Activated CD4-positive, alpha-beta T cell treated with anti-CD3 and anti-CD28 coated beads for 24 hours (primary cell): ENCODE results near the gene PPP1R18.

Source experiments
- DNase-seq, 2 donors: peaks; one replicate each; pipeline ENCODE4 v3.0.0-alpha.2; 2020; ENCODE audit warnings: low read depth in 2 of 2

PPP1R18 gene

DNA sequence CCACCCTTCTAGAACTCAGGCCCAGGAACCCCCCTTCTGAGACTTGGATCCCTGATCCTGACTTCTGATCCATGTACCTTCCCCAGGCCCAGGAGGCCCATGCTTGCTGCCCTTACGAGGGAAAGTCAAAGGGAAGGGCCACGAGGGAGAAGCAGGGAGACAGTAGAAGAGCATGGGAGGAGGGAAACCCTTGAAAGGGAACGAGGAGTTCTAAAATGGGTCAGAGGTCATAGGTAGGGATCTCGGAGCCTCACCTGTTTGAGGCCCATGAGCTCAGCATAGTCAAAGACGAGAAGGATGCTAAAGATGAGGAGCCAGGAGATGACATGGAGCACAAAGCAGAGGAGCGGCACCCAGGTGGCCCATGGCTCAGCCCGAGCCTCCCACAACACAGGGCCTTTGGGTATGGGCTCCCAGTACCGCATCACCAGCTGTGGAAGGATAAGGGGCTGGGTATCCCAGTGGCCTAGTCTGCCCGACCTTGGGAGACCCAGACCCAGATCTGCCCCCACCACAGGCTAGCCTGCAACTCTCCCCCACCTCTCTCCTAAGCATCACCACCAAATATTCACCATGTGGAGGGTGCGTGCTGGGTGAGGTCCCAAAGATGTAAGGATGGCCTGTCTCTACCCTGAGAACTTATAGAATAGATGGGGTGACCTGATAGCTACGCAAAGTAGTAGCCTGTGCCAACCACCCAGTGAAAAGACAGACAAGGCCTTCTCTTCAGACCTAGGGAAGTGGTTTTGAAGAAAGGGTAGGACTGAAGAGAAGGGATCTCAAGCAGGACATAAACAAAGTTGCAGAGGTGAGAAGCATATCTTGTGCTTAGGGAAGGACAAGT, 2.8 kb upstream of the PPP1R18 start:
- no peak for DNase-seq

DNA sequence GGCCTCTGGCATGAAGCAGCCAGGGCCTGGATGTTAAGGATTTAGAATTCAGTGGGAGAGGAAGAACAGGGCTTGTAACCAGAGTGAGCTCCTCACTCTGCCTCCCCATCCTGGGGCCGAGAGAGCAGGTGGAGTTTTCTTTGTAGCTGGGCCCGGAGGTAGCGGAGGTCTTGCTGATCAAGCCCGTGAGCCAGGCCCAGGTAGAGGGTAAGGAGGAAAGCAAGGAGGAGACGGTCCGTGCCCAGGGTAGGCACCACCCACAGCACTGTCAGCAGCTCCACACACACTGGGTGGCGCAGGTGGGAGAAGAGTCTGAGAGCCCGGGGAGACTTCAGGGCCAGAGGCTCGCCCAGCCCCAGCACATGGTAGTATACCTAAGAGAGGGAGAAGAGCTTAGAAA, 2.1 kb upstream of the PPP1R18 start:
- no peak for DNase-seq

DNA sequence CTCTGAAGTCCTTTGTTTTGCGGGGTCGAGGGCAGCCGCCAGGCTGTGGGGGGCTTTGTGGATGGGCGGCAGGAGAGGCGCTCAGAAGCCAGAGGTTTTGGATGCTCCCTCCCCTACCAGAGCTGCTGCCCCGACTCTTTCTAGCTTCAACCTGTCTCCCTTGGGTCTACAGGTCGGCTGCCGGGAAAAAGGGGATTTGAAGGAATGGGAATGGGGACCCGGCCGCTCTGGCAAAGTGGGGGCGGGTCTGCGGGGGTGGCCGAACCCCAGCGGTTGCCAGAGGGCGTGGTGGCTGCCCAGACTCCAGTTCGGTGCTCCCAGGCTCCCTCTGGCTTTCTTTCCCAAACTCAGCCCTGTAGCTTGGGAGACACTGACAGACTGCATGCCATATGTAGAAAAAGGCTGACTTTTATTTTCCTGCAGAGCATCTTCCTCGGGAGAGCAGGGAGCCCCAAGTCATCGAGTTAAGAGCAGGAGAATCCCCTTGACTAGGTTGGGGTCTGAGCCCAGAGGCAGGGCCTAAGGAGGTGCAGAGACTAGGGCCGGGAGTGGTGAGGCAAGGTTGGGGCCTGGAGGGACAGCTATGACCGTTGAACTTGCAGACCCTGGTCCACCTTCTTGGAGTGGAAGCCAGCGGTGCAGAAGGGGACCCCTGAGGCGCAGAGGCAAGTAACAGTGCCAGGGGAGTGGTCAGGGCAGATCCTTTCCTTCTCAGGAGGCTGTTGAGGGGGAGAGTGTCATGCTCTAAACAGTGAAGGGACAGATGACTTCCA, 1.4 kb upstream of the PPP1R18 start:
- no peak for DNase-seq

DNA sequence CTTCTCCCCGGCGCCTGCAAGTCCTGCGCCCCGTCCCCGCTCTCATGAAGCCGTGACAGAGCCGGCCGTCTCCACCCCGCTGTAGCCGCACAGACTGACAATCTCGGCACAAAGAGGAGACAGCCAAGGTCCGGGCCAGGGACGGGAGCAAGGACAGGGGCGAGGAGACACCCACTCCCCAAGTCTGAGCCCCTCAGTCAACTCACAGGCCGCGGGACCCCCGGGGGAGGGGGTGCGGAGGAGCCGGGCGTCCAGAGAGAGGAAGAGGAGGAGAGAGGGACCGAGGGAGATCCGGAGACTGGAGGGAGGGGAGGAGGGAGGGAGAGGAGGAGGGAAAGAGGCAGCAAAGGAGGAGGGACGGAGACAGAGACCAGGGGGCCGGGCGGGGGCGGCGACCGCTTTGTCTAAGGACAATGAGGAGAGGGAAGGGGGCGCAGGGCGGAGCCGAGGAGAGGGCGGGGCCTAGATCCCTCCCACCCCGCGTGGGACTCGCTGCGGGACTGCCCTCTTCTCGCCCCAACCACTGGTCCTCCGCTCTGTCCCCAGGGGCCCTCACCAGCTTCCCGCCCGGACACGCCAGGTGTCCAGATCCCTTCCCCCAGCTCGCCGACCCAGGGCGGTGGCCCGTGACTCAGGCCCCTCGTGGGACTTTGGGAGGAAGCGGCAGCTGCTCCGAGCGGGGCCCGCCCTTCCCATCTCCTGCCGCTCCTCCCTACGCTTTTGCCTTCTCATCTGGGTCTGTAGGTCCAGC, 638 bp upstream of the PPP1R18 start:
- peak; percentile 72 to 90 for DNase-seq

DNA sequence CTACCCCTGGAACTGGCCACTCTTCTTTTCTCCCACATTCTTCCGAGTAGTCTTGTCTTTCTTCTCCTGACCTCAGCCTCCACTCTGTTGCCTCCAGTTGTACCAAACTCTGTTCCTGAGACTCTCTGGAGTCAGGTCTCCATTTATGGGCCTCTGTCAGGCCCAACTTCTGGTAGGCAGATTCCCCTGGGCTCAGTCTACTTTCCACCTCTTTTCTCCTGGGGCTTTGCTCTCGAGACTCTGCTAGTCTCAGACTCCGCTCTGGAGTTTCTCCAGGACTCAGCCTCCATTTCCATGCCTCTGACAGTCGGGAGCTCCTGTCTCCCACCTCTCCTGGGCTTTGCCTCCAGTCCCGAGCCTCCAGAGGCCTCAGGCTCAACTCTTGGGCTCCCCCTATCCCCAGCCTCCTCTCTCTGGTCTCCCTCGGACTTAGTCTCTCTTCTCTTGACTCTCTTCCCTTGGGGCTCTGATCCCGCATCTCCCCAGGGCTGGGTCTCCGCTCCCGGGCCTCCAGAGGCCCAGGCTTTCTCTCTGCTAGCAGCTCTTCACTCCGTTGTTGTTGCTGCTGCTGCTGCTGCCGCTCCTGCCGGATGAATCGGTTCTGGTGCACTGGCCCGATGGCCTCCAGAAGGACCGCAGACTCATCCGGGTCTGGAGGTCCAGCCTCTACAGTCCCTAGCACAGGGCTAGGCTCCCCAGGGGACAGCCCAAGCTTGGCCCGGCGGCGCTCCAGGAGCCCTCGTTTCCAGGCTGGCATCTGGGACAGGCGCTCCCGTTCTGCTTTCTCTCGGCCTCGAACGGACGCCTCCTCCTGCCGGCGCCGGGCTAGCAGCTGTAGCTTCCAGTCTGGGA, 1.1 kb downstream of the PPP1R18 start:
- DNase-seq: no peak

DNA sequence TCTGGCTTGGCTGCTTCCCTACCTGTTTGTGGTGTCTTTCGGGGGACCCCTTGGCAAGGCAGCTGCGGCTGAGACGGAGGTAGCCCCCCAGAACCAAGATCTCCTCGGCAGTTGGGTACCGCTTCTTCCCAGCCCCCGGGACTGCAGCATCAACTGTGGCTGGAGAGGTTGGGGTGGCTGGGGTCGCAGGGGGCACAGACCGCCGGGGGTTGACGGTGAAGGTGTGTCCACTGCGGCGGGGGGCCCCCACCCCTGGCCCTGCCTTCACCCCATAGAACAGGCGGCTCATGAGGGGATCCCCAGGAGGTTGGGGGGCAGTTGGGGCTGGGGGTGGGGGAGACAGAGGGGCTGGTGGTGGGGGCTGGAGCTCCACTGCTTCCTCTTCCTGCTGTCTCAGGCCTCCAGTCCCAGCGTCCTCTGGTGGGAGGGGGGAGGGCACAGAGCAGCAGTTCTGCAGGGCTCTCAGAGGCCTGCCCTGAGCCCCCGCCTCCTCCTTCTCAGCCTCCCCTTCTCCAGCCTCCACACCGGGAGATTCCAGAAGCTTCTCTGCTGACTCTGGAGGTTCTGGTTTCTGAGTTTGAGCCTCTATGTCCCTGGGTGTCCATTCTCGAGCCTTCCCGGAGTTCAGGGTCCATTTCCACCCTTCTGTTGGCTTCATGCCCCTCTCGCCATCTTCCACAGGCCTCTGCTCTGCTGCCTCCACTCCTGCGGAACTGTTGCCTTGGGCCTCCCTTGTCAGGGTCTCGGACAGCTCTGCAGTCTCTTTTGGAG, 1.9 kb downstream of the PPP1R18 start:
- DNase-seq: no peak

DNA sequence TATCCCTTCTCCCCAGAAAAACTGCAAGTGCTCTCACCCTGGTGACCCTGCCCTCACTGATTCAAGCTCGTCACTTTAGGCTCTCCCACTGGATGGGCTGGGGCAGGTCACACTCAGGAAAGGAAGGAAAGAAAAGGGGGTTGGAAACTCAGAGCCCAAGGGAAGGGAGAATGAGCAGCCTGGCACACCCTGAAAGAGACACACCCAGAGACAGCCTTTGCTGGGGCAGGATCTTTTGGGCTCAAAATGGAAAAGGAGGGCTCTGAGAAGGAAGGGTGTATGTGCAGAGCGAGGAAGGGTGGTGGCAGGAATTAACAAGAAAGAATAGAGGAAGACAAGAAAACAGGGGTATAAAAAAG, 2.5 kb downstream of the PPP1R18 start:
- no peak for DNase-seq

DNA sequence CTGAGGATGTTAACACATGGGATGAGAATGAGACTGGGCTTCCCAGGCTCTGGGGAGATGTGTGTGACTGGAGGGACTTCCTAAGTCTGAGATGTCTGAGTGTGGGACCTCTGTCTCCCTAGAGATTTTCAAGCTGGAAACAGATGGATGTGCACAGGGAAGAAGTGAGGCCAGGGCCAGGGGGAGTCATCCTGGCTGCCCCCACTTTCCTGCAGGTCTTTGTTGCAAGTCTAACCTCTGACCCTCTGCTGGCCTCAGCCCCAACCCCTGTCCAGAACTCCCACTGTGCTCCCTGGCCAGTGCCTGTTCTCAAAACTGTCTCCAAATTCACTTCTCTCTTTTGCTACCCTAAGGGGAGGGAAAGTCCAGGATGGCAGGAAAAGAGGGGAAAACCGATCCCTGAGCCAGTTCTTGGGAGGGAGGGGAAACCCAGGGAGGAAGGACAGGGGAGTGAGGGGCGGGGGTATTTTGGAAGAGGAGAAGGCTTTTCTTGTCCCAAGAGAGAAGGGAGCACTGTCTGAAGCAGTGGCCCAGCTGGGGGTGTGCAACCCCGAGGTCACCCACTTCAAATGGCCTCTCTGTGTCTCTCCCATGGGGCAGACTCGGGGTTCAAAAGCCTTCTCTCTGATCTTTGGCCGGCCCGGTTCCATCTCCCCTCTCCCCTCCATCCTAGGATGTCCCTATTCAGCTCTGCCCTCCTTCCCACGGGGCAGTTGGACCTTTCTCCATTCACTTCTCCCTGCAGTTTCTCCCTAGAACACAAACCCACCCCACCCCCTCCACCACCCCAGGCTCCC, 3.1 kb downstream of the PPP1R18 start:
- DNase-seq: no peak

DNA sequence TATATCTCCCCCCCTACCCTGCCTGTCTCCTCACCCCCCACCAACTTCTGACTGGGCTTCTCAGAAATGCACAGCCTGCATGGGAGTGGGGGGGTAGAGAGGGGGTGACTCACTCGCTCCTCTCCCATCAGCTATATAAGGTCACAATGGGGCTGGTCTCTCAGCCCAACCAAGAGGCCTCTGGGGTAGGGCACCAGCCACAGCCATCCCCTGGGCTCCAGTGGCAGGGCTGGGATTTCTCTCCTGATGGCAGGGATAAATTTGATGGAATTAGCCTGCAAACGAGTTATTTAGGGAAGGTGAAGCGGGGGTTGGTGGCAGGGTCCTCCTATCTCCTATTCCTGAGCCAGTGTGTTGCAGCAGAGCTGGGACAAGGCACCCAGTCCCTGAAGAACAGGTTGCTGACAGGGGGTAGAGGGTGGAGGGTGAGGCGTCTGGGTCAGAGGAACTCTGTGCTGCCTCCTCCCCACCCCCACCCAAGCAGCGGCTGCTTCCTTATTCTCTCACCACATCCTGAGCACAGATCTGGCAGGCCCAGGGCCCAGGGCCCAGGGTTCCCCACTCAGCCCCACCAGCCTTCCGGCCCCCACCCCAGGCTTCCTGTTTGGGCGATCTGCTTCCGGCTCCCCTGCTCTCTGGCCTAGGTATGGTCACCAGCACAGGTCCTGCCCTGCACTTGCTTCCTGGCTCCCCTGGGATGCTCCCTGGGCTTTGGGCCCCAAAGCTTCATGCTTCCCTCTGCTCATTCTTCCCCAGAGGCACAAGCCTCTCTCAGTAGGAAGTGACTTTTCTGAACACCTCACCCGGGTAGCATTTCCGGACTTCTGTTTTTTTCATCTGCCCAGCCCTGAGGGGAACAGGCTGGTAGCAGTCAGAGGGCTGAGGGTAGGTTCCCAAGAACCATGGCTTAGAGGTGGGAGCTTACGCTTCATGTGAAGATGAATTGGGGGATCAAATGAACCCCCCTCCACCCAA, 4.0 kb downstream of the PPP1R18 start:
- DNase-seq: peak; percentile 70 to 74

DNA sequence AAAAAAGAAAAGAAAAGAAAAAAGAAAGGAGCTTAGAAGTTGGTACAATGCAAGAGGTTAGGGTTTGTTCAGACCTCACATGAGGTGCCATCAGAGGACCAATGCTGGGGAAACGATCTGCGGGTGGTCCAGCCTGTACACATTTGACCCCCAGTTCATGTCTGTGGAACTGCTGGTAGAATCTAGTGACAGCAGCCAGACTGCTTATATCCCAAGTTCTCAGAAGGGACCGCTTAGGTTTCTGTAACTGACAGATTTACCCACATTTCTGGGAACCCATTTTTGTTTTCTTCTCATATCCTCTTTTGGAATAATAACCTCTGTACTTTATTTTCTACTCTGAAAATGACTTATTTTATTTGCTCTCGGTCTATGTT, 4.7 kb downstream of the PPP1R18 start:
- DNase-seq: no peak

DNA sequence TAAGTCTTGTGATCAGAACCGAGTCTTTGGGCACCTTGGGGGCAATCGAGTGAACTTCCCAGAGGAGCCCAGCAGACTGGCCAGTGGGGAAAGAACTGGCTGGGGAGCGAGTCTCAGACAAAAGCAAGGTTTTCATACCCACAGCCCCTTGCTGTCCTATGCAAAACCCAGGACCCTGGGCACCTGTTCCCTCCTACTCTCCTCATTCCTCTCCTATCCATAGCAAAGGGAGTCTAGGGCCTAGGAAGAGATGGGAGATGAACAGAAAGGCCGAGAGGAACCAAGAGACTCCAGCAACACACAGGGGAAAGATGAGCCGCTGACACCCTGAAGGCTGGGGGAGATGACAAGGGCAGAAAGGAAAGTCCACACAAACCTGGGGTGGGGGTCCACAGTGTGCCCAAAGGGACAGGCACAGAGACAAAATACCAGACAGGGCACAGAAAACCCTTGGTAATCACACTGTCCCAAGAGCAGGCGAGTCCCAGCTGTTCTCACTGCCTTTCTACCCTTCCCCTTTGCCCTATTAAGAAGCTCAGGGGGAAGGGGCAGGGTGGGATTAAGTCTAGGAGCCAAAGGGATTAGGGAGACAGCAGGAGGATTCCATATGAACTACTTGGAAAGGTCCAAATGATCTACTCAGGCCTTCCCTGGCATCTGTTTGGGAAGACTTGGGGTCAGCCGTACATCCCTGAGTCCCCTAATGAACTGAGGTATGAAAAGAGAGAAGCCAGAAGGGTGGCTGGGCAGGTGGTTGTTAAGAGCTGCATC, 6.5 kb downstream of the PPP1R18 start:
- DNase-seq: no peak

DNA sequence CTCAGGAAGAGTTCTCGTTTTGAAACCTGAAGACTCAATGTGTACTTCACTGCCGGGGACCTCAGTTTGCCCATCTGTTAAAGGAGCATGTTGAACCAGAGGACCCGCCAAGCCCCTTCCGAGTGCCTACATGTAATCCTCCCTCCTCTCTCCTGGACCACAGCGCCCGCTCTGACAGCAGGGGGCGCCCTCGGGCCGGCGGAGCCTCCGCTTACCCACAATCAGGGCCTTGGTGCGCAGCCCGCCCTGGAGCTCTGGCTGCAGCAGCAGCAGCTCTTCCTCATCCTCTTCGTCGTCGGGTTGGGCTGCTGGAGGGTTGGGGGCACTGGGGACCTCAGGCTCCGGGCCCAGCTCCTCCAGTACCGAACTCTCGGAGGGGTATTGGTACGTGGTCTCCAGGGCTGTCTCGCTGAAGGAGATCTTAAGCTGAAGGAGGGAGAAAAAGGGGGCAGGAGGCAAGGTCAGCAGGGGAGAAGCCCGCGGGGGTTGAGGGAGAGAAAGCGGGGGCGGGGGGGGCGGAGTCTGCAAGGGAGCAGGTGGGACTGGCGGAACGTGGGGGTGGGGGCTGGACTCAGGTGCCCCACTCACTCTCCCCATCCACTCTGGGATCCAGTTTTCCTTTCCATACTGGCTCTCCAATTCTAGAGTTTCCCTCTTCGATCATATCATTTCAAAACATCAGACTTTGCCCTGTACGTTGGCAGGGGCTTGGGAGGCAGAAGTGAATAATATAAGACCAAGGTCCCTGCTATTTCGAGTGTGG, 7.3 kb downstream of the PPP1R18 start:
- DNase-seq: peak; percentile 91

DNA sequence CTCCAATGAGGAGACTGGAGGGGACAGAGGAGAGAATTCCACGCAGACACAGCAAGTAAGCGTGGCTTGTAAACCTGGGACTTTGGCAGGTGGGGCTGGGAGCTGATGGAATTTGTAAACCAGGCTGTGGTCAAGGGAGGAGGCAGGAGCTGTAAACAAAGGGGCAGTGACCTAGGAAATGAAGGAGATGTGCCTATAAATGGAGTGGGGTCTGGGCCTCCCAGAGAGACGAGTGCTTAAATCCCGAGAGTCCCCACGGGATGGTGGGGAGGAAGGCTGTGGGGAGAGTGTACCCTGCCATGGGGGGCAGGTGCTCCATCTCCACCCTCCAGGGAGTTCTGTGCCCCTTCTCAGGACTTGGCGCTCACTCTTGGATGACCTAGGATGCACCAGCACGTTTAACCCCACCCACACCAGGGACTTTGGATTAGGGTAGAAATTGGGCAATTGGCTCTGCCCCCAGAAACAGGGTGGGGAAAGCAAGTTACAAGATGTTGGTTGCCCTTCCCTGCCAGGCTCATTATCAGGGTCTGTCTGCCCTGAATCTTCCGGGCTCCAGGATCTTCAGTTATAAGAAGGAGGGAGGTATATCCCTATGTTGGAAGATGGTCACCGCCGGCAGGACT, 9.7 kb downstream of the PPP1R18 start:
- no peak for DNase-seq

DNA sequence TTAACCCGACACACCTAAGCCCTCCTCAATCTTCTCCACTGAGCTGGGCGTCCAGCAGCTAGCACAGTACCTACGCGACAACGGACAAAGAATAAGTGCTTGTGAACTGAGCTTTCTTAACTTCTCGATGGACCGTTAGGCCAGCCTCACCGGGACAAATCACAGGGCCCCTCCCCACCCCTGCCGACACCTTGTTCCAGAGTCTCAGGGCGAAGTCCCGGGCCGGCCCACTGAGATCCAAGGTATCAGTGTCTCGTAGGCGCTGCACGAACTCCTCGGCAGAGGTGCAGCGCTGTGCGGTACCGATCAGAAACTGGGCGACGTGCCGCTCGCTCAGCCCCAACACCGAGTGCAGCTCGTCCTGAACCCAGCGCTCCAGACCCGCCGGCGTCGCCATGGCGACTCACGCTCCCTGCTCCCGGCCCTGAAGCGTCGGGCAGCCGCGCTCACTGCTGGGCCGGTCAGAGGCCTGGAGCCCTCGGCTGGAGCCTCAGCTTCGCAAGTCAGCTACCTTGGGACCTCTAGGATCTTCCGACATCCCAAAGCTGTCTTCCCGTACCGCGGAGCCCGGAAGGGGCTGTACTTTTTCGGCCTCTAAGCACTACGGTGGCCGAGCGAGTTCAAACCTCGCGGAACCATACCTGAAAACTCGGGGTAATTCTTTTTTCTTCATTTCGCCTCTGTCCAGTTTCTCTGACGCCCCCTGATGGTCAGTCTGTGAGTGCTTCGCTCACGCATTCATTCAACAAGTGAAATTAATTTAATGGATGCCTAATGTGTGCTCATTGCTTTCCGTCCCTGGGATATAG, 13.8 kb downstream of the PPP1R18 start, which contains the start of gene DHX16:
TSS of gene DHX16 (minus strand) at position 562 of the 809 bp plus-strand sequence. CDS start at position 397, 165 bp downstream.
- DNase-seq: peak; percentile 83 to 88

DNA sequence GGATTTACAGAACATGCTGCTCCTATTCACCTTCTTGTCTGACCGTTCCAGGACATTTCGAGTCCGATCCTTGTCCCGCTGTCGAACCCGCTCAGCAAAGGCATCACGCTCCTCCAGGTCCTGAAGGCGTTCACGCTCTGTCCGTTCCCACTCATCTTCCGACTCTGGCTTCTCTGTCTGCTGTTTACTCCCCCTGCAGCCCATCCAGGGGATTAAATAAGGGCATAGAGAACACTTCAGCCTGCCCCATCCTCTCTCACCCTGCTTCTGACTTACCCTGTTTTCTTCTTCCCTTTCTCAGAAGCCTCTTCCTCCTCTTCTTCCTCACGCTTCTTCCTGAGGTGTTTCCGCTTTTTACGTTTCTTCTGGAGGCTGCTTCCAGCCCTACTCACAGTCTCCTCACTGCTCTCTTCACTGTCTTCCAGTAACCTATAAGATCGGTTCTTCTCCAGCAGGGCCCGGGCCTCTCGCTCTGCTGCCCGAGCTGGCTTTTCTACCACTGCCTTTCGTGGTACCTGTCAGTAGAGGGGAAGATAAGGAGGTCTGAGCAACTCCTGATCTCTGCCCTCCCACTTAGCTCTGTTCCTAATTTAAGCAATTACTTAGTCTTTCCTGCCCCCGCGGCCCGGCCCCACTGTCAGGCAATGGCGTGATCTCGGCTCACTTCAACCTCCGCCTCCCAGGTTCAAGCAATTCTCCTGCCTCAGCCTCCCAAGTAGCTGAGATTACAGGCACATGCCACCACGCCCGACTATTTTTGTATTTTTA, 15.5 kb downstream of the PPP1R18 start:
- no peak for DNase-seq
